ENCODE measurements around the gene TFAP2B.

Gene TFAP2B

GRCh38 chr6:50824552-50824951, 5.9 kb downstream of the TFAP2B start:
- no peak for DNase-seq (ENCODE audit: low read depth, low spot score)

- no peak for DNase-seq (ENCODE audit: low read depth, low spot score)
These were observed 6.8 kb downstream of the TFAP2B start for GRCh38 chr6:50825375-50826036.

GRCh38 chr6:50826037-50826761, 7.5 kb downstream of the TFAP2B start:
- DNase-seq (ENCODE audit: low read depth, low spot score): no peak

GRCh38 chr6:50826803-50827202, 8.1 kb downstream of the TFAP2B start:
- no peak for DNase-seq (ENCODE audit: low read depth, low spot score)

- no peak for DNase-seq (ENCODE audit: low read depth, low spot score)
These were observed 10.4 kb downstream of the TFAP2B start for GRCh38 chr6:50829049-50829448.

GRCh38 chr6:50829898-50830444, 11.3 kb downstream of the TFAP2B start:
- DNase-seq (ENCODE audit: low read depth, low spot score): no peak

- no peak for DNase-seq (ENCODE audit: low read depth, low spot score)
These were observed 12.5 kb downstream of the TFAP2B start for GRCh38 chr6:50831186-50831585.

GRCh38 chr6:50832912-50833311, 14.2 kb downstream of the TFAP2B start:
- DNase-seq (ENCODE audit: low read depth, low spot score): no peak

- DNase-seq (ENCODE audit: low read depth, low spot score): no peak
These were observed 16.3 kb downstream of the TFAP2B start for GRCh38 chr6:50834929-50835410.

GRCh38 chr6:50836231-50836630, 17.6 kb downstream of the TFAP2B start:
- no peak for DNase-seq (ENCODE audit: low read depth, low spot score)

- no peak for DNase-seq (ENCODE audit: low read depth, low spot score)
These were observed 19.1 kb downstream of the TFAP2B start for GRCh38 chr6:50837589-50838445.

- no peak for DNase-seq (ENCODE audit: low read depth, low spot score)
These were observed 21.6 kb downstream of the TFAP2B start for GRCh38 chr6:50840112-50840810.

- DNase-seq (ENCODE audit: low read depth, low spot score): no peak
These were observed 22.1 kb downstream of the TFAP2B start for GRCh38 chr6:50840811-50841192.

- no peak for DNase-seq (ENCODE audit: low read depth, low spot score)
These were observed 23.8 kb downstream of the TFAP2B start for GRCh38 chr6:50842446-50842845.

GRCh38 chr6:50842861-50843384, 24.3 kb downstream of the TFAP2B start:
- no peak for DNase-seq (ENCODE audit: low read depth, low spot score)

- no peak for DNase-seq (ENCODE audit: low read depth, low spot score)
These were observed 25.2 kb downstream of the TFAP2B start for GRCh38 chr6:50843842-50844241.

GRCh38 chr6:50845499-50846143, 26.9 kb downstream of the TFAP2B start:
- no peak for DNase-seq (ENCODE audit: low read depth, low spot score)

GRCh38 chr6:50846144-50846851, 27.6 kb downstream of the TFAP2B start:
- DNase-seq (ENCODE audit: low read depth, low spot score): no peak

- DNase-seq (ENCODE audit: low read depth, low spot score): no peak
These were observed 28.1 kb downstream of the TFAP2B start for GRCh38 chr6:50846852-50847155.

Data from iPS DF 19.7 (cell line).